ENCODE measurements around the gene PAQR9. TPM values are rescaled to one million over a fixed set of nuclear protein-coding genes. Genes with fewer than 3 reads are reported as not detected.

The PAQR9 gene
- total RNA-seq, 1 donor from 2014 or later, result 10.7 TPM

DNA sequence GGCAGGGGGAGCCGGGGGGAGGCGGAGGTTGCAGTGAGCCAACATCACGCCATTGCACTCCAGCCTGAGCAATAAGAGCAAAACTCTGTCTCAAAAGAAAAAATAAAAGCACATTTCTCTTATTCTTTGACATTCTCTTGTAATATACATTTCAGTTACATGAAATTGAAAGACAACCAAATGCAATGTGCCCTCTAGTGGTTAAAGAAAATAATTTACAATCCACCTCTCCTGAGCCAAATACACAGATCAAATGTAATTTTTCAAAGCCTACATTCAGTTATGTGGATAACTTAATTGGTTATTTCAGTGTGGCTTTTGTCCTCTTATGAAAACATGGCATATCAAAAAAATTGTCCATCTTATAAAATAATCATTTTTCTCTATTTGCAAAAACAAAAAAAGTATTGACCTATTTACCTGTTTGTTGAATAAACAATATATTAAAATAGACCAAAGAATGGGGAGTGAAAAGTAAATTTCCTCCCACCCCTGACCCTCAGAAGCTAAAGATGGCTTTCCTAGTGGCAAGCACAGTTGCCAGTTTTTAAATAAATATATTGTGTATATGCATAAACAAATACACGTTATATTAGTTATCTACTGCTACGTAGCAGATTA lies 23.7 kb upstream of the PAQR9 start:
- intact Hi-C loops (cut with DNase I), result no loop called here
- DNase-seq (ENCODE audit: low spot score), result no peak

DNA sequence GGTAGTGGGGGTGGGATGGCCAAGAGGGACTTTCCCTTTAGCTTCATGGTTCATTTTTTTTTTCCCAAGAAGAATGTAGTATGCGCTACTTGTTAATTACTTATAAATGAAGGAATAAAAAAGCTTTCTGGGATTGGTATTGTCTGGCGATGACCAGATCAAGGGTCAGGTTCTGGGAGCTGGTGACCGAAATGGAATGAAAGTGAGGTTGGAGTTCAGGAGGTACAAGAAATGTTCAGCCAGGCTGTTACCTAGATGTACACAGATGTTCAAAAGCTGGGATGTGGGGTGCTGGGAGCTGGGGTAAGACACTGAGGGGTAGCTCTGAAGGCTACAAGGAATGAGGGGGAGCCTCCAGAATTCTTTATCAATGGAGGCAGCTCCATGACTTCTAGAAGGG lies 20.8 kb upstream of the PAQR9 start:
- no peak for DNase-seq (ENCODE audit: low spot score)
- intact Hi-C loops (cut with DNase I), result loop anchor here (5.0 kb wide), 1 partner anchor 52 kb away; no protein-coding TSS in a partner anchor

DNA sequence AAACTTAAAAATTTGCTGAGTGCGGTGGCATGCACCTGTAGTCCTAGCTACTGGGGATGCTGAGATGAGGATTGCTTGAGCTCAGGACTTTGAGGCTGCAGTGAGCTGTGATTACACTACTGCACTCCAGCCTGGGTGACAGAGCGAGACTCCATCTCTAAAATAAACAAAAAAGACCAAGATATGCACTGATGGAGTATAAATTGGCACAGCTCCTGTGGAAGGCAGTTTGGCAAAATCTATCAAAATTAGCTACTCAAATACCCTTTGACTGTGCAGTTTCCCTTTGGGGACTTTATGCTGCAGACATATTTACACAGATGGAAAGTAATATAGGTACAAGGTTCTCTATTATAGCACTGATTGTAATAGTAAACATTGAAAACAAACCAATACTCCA lies 19.8 kb upstream of the PAQR9 start:
- no peak for DNase-seq (ENCODE audit: low spot score)
- intact Hi-C loops (cut with DNase I), result loop anchor here (5.0 kb wide), 1 partner anchor 51 kb away; no protein-coding TSS in a partner anchor

DNA sequence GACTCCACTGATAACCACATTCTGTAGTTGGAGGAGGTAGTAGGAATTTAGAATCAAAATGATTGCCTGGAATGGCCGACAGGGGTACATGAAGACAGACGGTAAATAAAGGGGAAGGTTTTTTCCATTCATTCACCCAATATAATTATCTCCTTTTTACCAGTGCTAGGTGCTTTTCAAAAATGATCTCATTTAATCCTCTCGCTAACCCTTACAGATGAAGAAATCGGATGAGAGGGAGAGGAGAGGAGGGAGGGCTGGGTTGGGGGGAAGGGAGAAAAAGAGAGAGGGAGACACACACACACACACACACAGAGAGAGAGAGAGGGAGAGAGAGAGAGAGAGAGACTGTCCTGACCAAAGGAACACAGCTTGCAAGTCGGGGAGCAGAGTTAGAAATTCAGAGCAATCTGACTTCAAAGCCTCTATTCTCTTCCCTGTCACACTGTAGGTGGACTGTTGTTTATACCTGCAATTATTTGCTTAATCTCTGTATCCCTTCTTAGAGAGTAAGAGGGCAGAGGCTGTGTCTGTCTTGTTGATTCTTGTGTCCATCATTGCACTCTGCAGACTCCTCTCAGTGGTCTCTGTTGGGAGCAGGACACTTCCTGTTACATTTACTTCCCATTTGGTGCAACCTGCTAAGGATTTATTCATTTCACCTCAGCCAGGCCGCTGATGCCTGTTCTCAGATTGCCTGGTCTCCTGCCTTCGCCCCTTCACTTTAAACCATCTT lies 18.7 kb upstream of the PAQR9 start:
- intact Hi-C loops (cut with DNase I), result loop anchor here (5.0 kb wide), 1 partner anchor 50 kb away; no protein-coding TSS in a partner anchor
- DNase-seq (ENCODE audit: low spot score), result no peak

DNA sequence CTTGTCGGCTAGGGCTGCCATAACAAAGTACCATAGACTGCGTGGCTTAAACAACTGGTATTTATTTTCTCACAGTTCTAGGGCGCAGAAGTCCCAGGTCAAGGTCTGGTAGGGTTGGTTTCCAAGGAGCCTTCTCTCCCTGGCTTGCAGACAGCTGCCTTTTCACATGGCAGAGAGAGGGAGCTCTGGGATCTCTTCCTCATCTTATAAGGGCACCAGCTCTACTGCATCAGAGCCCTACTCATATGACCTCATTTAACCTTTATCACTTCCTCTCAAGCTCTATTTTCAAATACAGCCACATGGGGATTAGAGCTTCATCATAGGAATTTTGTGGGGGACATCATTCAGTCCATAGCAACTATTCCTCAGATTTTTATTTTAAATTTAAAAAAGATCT lies 17.6 kb upstream of the PAQR9 start:
- no peak for DNase-seq (ENCODE audit: low spot score)
- intact Hi-C loops (cut with DNase I), result loop anchor here (5.0 kb wide), 1 partner anchor 49 kb away; no protein-coding TSS in a partner anchor

DNA sequence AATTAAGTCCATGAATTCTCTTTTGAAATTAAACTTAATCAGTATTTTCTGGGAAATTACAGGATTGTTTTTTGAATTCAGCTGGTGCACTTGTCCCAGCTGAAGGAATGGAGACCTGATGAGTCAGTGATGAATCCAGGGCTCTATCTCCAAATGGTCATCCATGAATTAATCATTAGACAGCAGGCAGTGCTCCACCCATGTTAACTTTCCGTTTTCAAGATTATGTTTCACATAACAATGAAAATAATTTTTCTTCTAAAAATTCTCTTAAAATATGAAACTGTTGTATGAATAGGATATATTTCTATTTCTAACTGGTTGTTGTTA lies 13.9 kb upstream of the PAQR9 start:
- intact Hi-C loops (cut with DNase I), result no loop called here
- DNase-seq (ENCODE audit: low spot score), result no peak

DNA sequence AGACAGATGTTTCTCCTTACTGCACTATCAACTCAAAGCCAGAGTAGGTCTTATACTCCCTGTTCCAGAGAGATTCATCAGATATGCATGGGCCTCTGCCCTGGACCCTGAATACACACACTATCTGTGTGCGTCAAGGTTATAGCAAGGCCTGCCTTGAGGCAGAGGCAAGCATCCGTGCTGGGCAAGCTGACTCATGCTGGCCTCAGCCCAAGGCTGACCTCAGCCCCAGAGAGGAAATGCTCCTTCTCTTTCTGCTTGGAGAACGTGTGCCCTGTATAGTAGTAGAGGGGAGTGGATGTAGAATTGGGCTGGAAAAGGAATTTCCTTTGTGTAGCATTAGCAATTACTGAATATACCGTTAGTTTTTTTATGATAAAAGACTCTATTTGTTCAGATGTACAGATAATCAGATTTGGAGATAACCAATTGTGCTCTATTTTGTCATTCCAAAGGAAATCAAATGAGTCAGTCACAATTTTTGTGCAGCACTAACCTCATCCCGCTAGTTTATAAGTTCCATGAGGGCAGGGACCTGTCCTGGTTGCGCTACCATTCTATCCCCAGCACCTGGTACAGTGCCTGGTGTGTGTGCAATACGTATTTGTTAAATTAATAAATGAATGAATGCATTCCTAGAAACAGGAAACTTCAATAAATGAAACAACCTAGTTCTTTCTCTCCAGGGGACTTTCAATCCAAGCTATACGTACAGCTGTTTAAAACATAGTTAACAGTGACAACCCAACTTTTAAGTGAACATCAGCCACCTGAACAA lies 13.3 kb upstream of the PAQR9 start:
- intact Hi-C loops (cut with DNase I), result no loop called here
- DNase-seq (ENCODE audit: low spot score), result peak; percentile 91

DNA sequence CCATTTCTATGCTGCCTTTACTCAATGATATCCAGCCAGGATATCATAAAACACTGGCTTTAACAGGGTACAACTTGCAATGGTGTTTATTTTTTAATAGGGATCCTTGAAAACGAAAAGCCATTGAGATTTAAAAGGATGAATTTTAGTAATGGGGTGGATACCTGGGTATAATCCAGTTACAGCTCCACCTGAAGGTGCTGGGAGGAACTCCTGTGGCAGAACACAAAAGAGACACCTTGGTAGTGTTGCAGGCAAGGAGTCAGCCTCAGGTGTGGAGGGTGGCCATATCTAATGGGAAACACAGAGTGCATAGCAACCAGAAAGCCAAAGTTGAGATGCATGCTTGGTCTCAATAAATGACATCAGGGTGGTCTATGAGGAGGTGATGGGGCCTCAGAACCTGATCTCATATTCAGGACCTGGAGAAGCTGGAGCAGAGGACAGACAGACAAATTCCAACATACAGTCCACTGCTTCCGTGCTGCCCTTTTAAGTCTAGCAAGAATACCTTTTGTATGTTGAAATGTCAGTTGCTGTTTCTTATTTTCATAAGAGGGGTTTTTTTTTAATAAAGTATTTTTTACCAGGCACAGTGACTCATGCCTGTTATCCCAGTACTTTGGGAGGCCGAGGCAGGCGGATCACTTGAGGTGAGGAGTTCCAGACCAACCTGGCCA lies 12.0 kb upstream of the PAQR9 start:
- intact Hi-C loops (cut with DNase I), result no loop called here
- DNase-seq (ENCODE audit: low spot score), result no peak

DNA sequence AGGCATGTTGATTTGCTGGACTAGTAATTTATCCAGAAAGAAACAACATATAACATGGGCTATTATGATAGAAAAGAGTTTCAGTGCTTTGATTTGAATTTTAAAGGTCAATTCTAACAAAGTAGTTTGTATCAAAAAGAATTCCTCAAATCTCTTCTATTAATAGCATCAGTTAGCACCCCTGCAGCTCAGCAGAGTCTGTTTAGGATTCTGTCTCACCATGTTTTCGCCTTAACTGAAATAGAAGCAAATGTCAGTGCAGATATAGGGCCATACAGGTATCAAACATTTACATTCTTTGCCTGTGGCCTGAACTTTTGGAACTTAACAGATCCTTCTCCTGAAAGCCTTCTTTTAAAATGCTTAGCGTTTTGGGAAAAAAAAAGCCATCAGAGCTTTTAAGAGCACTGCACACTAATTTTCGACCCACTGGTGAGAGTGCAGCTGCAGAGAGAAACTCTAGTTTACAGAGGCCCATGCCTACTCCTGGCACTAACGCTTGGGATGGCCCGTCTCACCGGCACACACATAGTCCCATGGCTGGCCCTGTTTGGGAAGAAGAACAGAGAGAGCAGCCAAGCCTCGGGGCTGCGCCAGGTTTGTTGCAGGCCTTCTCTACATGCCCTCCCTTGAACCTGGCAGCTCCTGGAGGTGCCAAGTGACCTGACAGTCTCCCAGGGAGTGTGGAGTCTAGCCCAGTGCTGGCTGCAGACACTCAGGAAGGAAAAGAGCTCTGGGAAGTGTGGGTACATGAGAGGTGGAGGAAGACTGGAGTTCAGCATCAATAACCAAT lies 9.9 kb upstream of the PAQR9 start:
- intact Hi-C loops (cut with DNase I), result no loop called here
- peak; percentile 86 for DNase-seq (ENCODE audit: low spot score)

DNA sequence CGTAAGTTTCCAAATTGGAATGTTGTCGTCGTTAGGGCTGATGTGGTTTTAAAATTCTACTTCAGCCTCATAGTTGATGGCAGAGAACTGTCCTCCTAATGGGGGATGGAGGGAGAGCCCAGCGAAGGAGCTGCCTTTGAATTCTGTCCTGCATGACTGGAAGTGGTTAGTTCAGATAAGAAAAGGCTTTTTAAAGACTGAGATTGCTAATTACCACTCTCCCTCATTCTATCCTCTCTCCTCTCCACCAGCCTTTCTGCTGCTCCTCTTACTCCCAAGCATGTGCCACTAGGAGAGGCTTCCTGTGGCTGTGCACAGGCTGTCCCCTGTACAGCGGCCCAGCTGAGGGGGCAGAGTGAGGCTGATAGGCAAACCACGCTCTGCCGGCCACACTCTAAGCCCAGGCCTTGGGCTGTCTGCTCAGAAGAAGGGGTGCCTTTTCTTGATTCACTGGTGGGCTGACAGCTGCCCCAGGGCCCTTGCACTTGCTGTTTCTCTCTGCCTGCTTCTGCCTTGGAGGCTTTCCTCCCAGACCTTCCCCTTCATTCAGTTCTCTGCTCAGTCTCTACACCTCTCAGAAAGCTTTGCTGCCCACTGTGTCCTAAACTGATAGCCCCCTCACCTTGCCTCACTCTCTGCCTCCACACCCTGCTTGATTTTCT lies 8.7 kb upstream of the PAQR9 start:
- intact Hi-C loops (cut with DNase I), result no loop called here
- no peak for DNase-seq (ENCODE audit: low spot score)

DNA sequence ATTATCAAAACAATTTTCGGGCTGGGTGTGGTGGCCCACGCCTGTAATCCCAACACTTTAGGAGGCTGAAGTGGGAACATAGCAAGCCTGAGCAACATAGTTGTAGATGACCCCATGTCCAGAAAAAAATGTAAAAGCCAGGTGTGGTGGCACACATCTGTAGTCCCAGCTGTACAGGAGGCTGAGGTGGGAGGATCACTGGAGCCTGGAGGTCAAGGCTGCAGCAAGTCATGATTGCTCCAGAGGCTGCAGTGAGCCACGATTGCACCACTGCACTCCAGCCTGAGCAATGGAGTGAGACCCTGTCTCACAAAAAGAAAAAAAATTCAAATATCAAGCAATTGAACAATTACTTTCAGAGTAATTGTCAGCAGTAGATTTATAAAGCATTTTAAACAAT lies 8.0 kb upstream of the PAQR9 start:
- no peak for DNase-seq (ENCODE audit: low spot score)
- intact Hi-C loops (cut with DNase I), result no loop called here

DNA sequence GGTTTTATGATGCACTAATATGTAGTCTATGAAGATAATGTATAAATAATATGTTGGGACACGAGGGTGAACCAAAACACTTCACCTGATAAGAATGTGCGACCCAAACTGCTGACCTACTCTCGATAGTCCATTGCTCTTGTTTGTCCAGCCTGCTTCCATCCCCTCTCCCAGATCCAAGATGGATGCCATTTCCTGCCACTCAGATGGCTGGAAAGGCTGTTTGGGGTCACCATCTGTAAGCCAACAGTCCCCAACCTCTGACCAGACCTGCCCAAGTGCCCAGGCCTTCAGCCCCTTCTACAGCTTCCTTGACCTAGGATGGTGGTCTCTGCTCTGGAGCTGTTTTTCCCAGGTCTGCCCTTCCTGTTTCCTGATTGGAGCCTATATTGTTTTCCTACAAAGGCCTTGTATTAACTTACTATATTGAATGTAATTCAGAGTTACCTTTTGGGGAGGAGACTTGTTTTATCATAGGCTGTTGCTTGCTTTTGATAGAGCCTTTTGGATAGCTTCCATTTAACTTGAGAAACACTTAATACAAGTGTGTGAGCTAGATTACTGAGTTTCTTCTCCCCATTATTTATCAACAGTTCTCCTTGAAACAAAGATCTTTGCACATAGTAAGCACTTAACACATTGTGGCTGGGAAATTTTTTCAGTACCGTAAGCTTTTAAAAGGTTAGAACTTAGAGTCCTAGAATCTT lies 5.0 kb upstream of the PAQR9 start:
- no peak for DNase-seq (ENCODE audit: low spot score)

DNA sequence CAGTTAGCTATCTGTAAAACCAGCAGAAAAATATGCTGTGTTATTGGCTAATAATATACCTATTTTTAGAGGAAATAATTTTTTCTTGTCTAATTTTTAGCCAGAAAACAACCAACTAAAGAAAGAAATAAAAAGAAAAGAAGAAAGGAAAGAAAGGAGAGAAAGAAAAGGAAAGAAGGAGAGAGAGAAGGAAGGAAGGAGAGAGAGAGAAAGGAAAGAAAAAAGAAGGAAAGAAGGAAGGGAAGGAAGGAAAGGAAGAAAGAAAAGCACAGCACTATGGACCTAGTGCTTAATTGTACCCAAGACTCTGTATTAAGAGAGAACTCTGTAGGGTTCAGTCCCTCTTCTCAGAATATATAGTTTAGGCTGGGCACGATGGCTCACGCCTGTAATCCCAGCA lies 3.3 kb upstream of the PAQR9 start:
- intact Hi-C loops (cut with DNase I), result no loop called here
- DNase-seq (ENCODE audit: low spot score), result no peak

More for the DNA sequence above, 5.0 kb upstream of the PAQR9 start:
- intact Hi-C loops (cut with DNase I), result no loop called here

DNA sequence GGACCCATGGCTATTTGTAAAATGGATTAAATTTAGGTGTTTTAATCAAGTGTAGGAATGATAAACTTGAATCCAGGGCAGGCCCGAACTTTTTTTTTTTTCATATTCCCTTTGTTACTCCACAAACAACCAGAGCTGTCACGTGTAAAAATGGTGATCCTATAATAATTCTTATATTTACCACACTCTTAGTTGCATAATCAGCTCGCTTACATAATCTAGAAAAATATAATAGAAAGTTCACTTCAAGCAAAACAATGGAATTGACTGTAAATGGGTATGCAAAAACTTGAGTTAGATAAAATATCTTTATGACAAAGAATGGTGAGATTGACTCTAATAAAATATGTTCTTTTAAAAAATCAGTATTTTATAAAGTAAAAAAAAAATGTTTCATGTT lies 2.1 kb upstream of the PAQR9 start:
- intact Hi-C loops (cut with DNase I), result no loop called here
- no peak for DNase-seq (ENCODE audit: low spot score)

DNA sequence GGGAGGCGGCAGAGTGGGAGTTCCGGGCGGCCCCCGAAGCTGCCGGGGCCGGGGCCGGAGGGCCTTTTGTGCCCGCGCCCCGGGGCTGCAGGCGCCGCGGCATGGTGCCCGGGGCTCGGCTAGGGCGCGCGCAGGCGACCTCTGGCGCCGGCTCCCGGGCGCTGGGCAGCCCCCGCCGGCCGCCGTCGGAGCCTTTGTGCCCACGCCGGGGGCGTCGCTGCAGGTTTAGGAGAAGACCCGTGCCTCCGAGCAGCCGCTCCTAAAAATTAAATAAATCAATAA lies 299 bp downstream of the PAQR9 start:
- intact Hi-C loops (cut with DNase I), result no loop called here
- DNase-seq (ENCODE audit: low spot score), result no peak

DNA sequence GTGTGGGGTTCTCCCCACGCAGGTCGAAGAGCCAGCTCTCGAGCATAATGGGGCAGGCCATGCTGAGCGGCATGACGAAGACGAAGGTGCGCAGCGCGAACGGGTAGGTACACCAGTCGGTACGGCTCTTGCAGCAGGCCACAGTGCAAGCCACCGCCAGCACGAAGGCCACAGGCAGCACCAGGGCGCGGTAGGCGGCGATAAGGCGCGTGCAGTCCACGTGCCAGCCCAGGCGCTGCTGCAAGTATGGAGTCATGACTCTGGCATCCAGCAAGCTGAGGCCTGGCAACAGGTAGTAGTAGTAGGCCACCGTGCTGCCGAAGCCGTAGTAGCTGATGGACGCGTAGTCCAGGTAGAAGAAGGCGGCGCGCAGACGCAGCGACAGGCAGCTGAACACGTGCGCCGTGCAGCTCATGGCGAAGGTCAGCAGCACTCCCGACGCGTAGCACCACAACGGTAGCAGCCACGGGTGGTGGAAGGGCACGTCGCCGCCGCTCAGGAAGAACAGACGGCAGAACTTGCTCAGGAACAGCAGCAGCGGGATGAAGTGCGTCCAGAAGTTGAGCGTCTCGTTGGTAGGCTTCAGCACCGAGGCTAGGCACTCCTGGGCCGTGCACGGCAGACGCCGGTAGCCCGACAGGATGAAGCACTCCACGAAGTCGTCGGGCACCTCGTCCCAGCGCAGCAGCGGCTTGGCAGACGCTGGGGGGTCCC lies 797 bp downstream of the PAQR9 start:
- intact Hi-C loops (cut with DNase I), result no loop called here
- no peak for DNase-seq (ENCODE audit: low spot score)

DNA sequence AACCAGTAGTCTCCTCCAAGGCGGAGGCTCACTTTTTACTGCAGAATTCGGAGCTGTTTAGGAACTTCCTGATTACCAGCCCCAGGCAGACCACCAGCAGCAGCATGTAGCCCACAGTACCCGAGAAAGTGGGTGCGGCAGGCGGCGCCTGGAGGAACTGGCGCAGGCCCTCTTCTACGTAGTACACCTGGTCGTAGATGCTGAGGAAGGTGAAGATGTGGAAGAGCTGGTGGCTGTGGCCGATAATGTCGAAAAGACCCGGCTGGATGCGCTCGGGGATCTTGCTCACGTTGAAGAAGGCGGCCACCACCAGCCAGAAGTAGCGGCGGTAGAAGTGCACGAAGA lies 1.3 kb downstream of the PAQR9 start:
- DNase-seq (ENCODE audit: low spot score), result no peak
- intact Hi-C loops (cut with DNase I), result no loop called here

DNA sequence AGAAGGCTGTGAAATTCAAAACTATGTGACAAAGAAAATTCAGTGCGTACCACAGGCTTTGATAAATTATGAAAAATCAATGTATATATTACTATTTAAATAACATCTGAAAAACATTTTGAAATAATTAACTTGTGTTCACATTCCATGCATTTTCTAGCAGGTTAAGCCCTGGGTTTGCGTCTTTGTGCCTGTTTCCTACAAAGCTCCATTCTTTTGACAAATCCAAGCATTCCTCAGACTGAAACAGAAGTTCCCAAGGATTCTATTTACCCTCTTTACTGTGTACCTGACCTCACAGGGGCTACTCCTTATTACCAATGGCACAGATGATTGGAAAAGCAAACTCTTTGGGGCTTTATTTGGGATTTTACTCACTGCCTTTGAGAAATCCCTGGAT lies 1.9 kb downstream of the PAQR9 start:
- no peak for DNase-seq (ENCODE audit: low spot score)
- intact Hi-C loops (cut with DNase I), result no loop called here
